Memory B cell (primary cell): Measurements from ENCODE around the gene PRR15L.
"Not testable (repeated sequence)": the region's sequence is repeated elsewhere in the genome, so short reads cannot be mapped to it uniquely, and the experiment has no call there.

Source experiments
- ATAC-seq: fragments of 150-1000 bp; cut with Tn5 transposase; 2 replicates; pipeline ENCODE4 v1.10.0; 2021; ENCODE audit warnings: low read depth, mild to moderate bottlenecking, moderate library complexity
- DNase-seq, 2 donors: peaks; one replicate each; pipeline ENCODE4 v3.0.0; 2022; ENCODE audit warnings: low spot score in 2 of 2
- H3K27ac Mint-ChIP-seq: one replicate; pipeline ENCODE4 v1.8.0; 2022; ENCODE audit warnings: mild to moderate bottlenecking, moderate library complexity, mixed read lengths
- H3K27me3 Mint-ChIP-seq: one replicate; pipeline ENCODE4 v1.8.0; 2022; ENCODE audit warnings: mixed read lengths
- H3K36me3 Mint-ChIP-seq: one replicate; pipeline ENCODE4 v1.8.0; 2022; ENCODE audit warnings: mild to moderate bottlenecking, mixed read lengths
- H3K4me1 Mint-ChIP-seq: one replicate; pipeline ENCODE4 v1.8.0; 2022; ENCODE audit warnings: mixed read lengths
- H3K4me3 Mint-ChIP-seq: one replicate; pipeline ENCODE4 v1.8.0; 2022; ENCODE audit warnings: mild to moderate bottlenecking, moderate library complexity, mixed read lengths
- H3K9me3 Mint-ChIP-seq: one replicate; pipeline ENCODE4 v1.8.0; 2022; ENCODE audit warnings: mixed read lengths

Gene PRR15L

GRCh38 chr17:47957591-47958490 is at the start of gene PRR15L:
PRR15L (minus strand) TSS chr17:47957883; CDS start chr17:47953234, 4,649 bp downstream.
- Mint-ChIP-seq H3K27ac (no peak within 1 kb of the TSS), H3K4me1 (no peaks in the 10 kb centered on the region), H3K27me3 (no peaks in the 10 kb centered on the region), H3K36me3 (no peaks in the 10 kb centered on the region), H3K4me3 (no peak within 1 kb of the TSS), H3K9me3 (no peaks in the 10 kb centered on the region)
- ATAC-seq, result no peak
- no peak for DNase-seq

GRCh38 chr17:48006936-48007709 is 49.4 kb upstream of the PRR15L start:
- Mint-ChIP-seq H3K27ac (no peak overlapping the region), H3K36me3 (no peaks in the 10 kb centered on the region), H3K4me1 (peaks cover 16% of the 10 kb centered on the region), H3K9me3 (no peaks in the 10 kb centered on the region), H3K27me3 (peaks cover 11% of the 10 kb centered on the region), H3K4me3 (no peak overlapping the region)
- ATAC-seq (no peak), DNase-seq (no peak)

- Mint-ChIP-seq H3K27ac (no peak overlapping the region), H3K4me3 (no peak overlapping the region), H3K36me3 (no peaks in the 10 kb centered on the region), H3K9me3 (no peaks in the 10 kb centered on the region), H3K4me1 (peaks cover 10% of the 10 kb centered on the region), H3K27me3 (peaks cover 10% of the 10 kb centered on the region)
- ATAC-seq, result no peak
- DNase-seq, result no peak
These were observed 47.3 kb upstream of the PRR15L start for GRCh38 chr17:48004983-48005382.

GRCh38 chr17:48003417-48004151 is 45.9 kb upstream of the PRR15L start:
- DNase-seq, result no peak
- Mint-ChIP-seq H3K4me3 (no peak overlapping the region), H3K27ac (no peak overlapping the region), H3K36me3 (no peaks in the 10 kb centered on the region), H3K27me3 (peaks cover 5% of the 10 kb centered on the region), H3K9me3 (no peaks in the 10 kb centered on the region), H3K4me1 (peaks cover 10% of the 10 kb centered on the region)
- ATAC-seq, result no peak

- Mint-ChIP-seq H3K9me3 (no peaks in the 10 kb centered on the region), H3K4me1 (peaks cover 10% of the 10 kb centered on the region), H3K27ac (no peak overlapping the region), H3K36me3 (no peaks in the 10 kb centered on the region), H3K27me3 (peaks cover 3% of the 10 kb centered on the region), H3K4me3 (no peak overlapping the region)
- no peak for ATAC-seq
- no peak for DNase-seq
These were observed 45.3 kb upstream of the PRR15L start for GRCh38 chr17:48002916-48003416.

- ATAC-seq (peak; percentile 39), DNase-seq (no peak)
- Mint-ChIP-seq H3K27me3 (peaks cover 3% of the 10 kb centered on the region), H3K4me1 (peaks cover 10% of the 10 kb centered on the region), H3K36me3 (no peaks in the 10 kb centered on the region), H3K27ac (no peak overlapping the region), H3K9me3 (no peaks in the 10 kb centered on the region), H3K4me3 (no peak overlapping the region)
These were observed 44.7 kb upstream of the PRR15L start for GRCh38 chr17:48002266-48002915.

- not testable (repeated sequence) for DNase-seq
These were observed 44.0 kb upstream of the PRR15L start for GRCh38 chr17:48001657-48002056.

GRCh38 chr17:48001197-48001596 is 43.5 kb upstream of the PRR15L start:
- peaks cover 10% of the 10 kb centered on the region for H3K4me1 Mint-ChIP-seq
- no peak for ATAC-seq
- H3K27me3 Mint-ChIP-seq, result peaks cover 3% of the 10 kb centered on the region

More at GRCh38 chr17:48001657-48002056, 44.0 kb upstream of the PRR15L start:
- not testable (repeated sequence) for H3K36me3 Mint-ChIP-seq, H3K9me3 Mint-ChIP-seq, H3K4me3 Mint-ChIP-seq, ATAC-seq, H3K27me3 Mint-ChIP-seq, H3K27ac Mint-ChIP-seq, H3K4me1 Mint-ChIP-seq

GRCh38 chr17:47999582-47999981 is 41.9 kb upstream of the PRR15L start:
- H3K27ac Mint-ChIP-seq, result no peak overlapping the region
- peaks cover 3% of the 10 kb centered on the region for H3K27me3 Mint-ChIP-seq
- H3K4me1 Mint-ChIP-seq, result peaks cover 10% of the 10 kb centered on the region
- H3K9me3 Mint-ChIP-seq, result no peaks in the 10 kb centered on the region
- ATAC-seq (no peak), DNase-seq (no peak)
- H3K36me3 Mint-ChIP-seq, result no peaks in the 10 kb centered on the region
- H3K4me3 Mint-ChIP-seq, result no peak overlapping the region

More at GRCh38 chr17:48001197-48001596, 43.5 kb upstream of the PRR15L start:
- H3K9me3 Mint-ChIP-seq, result no peaks in the 10 kb centered on the region
- H3K27ac Mint-ChIP-seq, result no peak overlapping the region
- no peak overlapping the region for H3K4me3 Mint-ChIP-seq
- no peaks in the 10 kb centered on the region for H3K36me3 Mint-ChIP-seq
- no peak for DNase-seq

- no peaks in the 10 kb centered on the region for H3K9me3 Mint-ChIP-seq
- H3K4me3 Mint-ChIP-seq, result no peak overlapping the region
- peaks cover 6% of the 10 kb centered on the region for H3K4me1 Mint-ChIP-seq
- ATAC-seq (no peak), DNase-seq (no peak)
- H3K27ac Mint-ChIP-seq, result no peak overlapping the region
- no peaks in the 10 kb centered on the region for H3K36me3 Mint-ChIP-seq
- peaks cover 8% of the 10 kb centered on the region for H3K27me3 Mint-ChIP-seq
These were observed 40.4 kb upstream of the PRR15L start for GRCh38 chr17:47998044-47998443.

- no peaks in the 10 kb centered on the region for H3K9me3 Mint-ChIP-seq
- H3K36me3 Mint-ChIP-seq, result no peaks in the 10 kb centered on the region
- no peak overlapping the region for H3K4me3 Mint-ChIP-seq
- H3K4me1 Mint-ChIP-seq, result peaks cover 2% of the 10 kb centered on the region
- H3K27ac Mint-ChIP-seq, result no peak overlapping the region
- H3K27me3 Mint-ChIP-seq, result peaks cover 8% of the 10 kb centered on the region
- DNase-seq (no peak), ATAC-seq (no peak)
These were observed 39.9 kb upstream of the PRR15L start for GRCh38 chr17:47997586-47997985.

GRCh38 chr17:47996201-47996600 is 38.5 kb upstream of the PRR15L start:
- ATAC-seq, result no peak
- DNase-seq, result no peak
- no peaks in the 10 kb centered on the region for H3K9me3 Mint-ChIP-seq
- no peaks in the 10 kb centered on the region for H3K4me1 Mint-ChIP-seq
- H3K36me3 Mint-ChIP-seq, result no peaks in the 10 kb centered on the region
- peaks cover 8% of the 10 kb centered on the region for H3K27me3 Mint-ChIP-seq
- H3K27ac Mint-ChIP-seq, result no peak overlapping the region
- H3K4me3 Mint-ChIP-seq, result no peak overlapping the region

GRCh38 chr17:47995241-47995935 is 37.7 kb upstream of the PRR15L start:
- no peaks in the 10 kb centered on the region for H3K9me3 Mint-ChIP-seq
- no peaks in the 10 kb centered on the region for H3K4me1 Mint-ChIP-seq
- DNase-seq (no peak), ATAC-seq (no peak)
- H3K36me3 Mint-ChIP-seq, result no peaks in the 10 kb centered on the region
- H3K27ac Mint-ChIP-seq, result no peak overlapping the region
- H3K4me3 Mint-ChIP-seq, result no peak overlapping the region
- H3K27me3 Mint-ChIP-seq, result peaks cover 8% of the 10 kb centered on the region
